Activated CD4-positive, CD25-positive, alpha-beta regulatory T cell (primary cell): ENCODE measurements around the gene ARL15.
A peak's percentile ranks its signal among the peaks of the same experiment; 100 is the strongest.

ENCODE experiments used
- DNase-seq, 4 experiments: peaks; one replicate each; lab custom pipeline; 2025; lab: John Stamatoyannopoulos, UW

ARL15 gene

GRCh38 chr5:54249210-54250028 is 61.0 kb downstream of the ARL15 start:
- peak in 3 of 4 experiments; percentile 3 to 13 (median 6) for DNase-seq

GRCh38 chr5:54247226-54247625 is 63.1 kb downstream of the ARL15 start:
- no peak for DNase-seq

- peak in 1 of 4 experiments; percentile 5 for DNase-seq
Observed at GRCh38 chr5:54243483-54244080, 66.8 kb downstream of the ARL15 start.

- no peak for DNase-seq
Observed at GRCh38 chr5:54242297-54242696, 68.1 kb downstream of the ARL15 start.

GRCh38 chr5:54234304-54234933 is 76.0 kb downstream of the ARL15 start:
- no peak for DNase-seq

- no peak for DNase-seq
Observed at GRCh38 chr5:54230936-54231685, 79.3 kb downstream of the ARL15 start.

- DNase-seq, result peak; percentile 42 to 67 (median 50)
Observed at GRCh38 chr5:54229041-54229780, 81.2 kb downstream of the ARL15 start.

- DNase-seq, result no peak
Observed at GRCh38 chr5:54227759-54228158, 82.6 kb downstream of the ARL15 start.

GRCh38 chr5:54227109-54227508 is 83.3 kb downstream of the ARL15 start:
- no peak for DNase-seq

- DNase-seq, result no peak
Observed at GRCh38 chr5:54226215-54226614, 84.2 kb downstream of the ARL15 start.

- DNase-seq, result no peak
Observed at GRCh38 chr5:54224103-54224826, 86.1 kb downstream of the ARL15 start.

GRCh38 chr5:54222336-54222735 is 88.0 kb downstream of the ARL15 start:
- DNase-seq, result no peak

GRCh38 chr5:54221135-54221534 is 89.2 kb downstream of the ARL15 start:
- DNase-seq, result no peak

GRCh38 chr5:54220230-54221040 is 89.9 kb downstream of the ARL15 start:
- no peak for DNase-seq

- no peak for DNase-seq
Observed at GRCh38 chr5:54217826-54218503, 92.4 kb downstream of the ARL15 start.

- no peak for DNase-seq
Observed at GRCh38 chr5:54215233-54215736, 95.1 kb downstream of the ARL15 start.

- DNase-seq, result no peak
Observed at GRCh38 chr5:54214722-54215121, 95.7 kb downstream of the ARL15 start.

- DNase-seq, result no peak
Observed at GRCh38 chr5:54212331-54212730, 98.0 kb downstream of the ARL15 start.

- DNase-seq, result no peak
Observed at GRCh38 chr5:54211912-54212311, 98.5 kb downstream of the ARL15 start.
